Neural cell (in vitro differentiated cells): Measurements from ENCODE around the gene JAK2. TPM values are rescaled to one million over a fixed set of nuclear protein-coding genes. Genes with fewer than 3 reads are reported as not detected.

ENCODE experiments used
- H2AFZ ChIP-seq: fragments of 200-600, 300-800 bp; sonication (generic), shearing (Covaris generic); 2 replicates; pipeline ENCODE4 v1.6.0; 2014; ENCODE audit warnings: low read depth, mild to moderate bottlenecking, antibody characterized with exemption, low read length, moderate library complexity
- H3F3A ChIP-seq: fragments of 200-600 bp; shearing (Covaris generic); 2 replicates; pipeline ENCODE4 v1.6.1; 2016; ENCODE audit warnings: mild to moderate bottlenecking, moderate library complexity, mixed read lengths, antibody characterized with exemption, low read length; ENCODE audit not compliant: insufficient read depth, poor library complexity, severe bottlenecking
- H3K27ac ChIP-seq: fragments of 200-600, 300-800 bp; sonication (generic), shearing (Covaris generic); 2 replicates; pipeline ENCODE4 v1.5.1; 2014; ENCODE audit warnings: mild to moderate bottlenecking, low read length, moderate library complexity
- H3K27me3 ChIP-seq: fragments of 300-800, 200-600 bp; sonication (generic), shearing (Covaris generic); 2 replicates; pipeline ENCODE4 v1.6.0; 2014; ENCODE audit warnings: mild to moderate bottlenecking, low read depth, low read length, moderate library complexity; ENCODE audit not compliant: insufficient read depth
- H3K36me3 ChIP-seq: fragments of 300-800, 200-600 bp; sonication (generic), shearing (Covaris generic); 2 replicates; pipeline ENCODE4 v1.5.1; 2014; ENCODE audit warnings: mild to moderate bottlenecking, antibody characterized with exemption, low read length, moderate library complexity; ENCODE audit not compliant: insufficient read depth
- H3K4me2 ChIP-seq: fragments of 300-800, 200-600 bp; sonication (generic), shearing (Covaris generic); 2 replicates; pipeline ENCODE4 v1.6.0; 2014; ENCODE audit warnings: mild to moderate bottlenecking, low read length
- H3K4me3 ChIP-seq: fragments of 300-800, 200-600 bp; sonication (generic), shearing (Covaris generic); 2 replicates; pipeline ENCODE4 v1.5.1; 2014; ENCODE audit warnings: mild to moderate bottlenecking, low read length, moderate library complexity
- H3K79me2 ChIP-seq: fragments of 200-600 bp; shearing (Covaris generic); replicated peaks from 2 replicates; pipeline ENCODE4 v1.6.0; 2014; ENCODE audit warnings: mild to moderate bottlenecking, low read length, moderate library complexity; ENCODE audit not compliant: insufficient read depth
- H3K9ac ChIP-seq: fragments of 300-800, 200-600 bp; sonication (generic), shearing (Covaris generic); 2 replicates; pipeline ENCODE4 v1.6.1; 2016; ENCODE audit warnings: mild to moderate bottlenecking, low read length, mixed read lengths
- H3K9me2 ChIP-seq: fragments of 200-600 bp; shearing (Covaris generic); 2 replicates; pipeline ENCODE4 v1.6.1; 2016; ENCODE audit warnings: mild to moderate bottlenecking, low read length, mixed read lengths; ENCODE audit not compliant: insufficient read depth
- H3K9me3 ChIP-seq: fragments of 200-600, 300-800 bp; sonication (generic), shearing (Covaris generic); 2 replicates; pipeline ENCODE4 v1.6.1; 2016; ENCODE audit warnings: mild to moderate bottlenecking, mixed run types, low read length, moderate library complexity, mixed read lengths
- H4K20me1 ChIP-seq: fragments of 200-600 bp; shearing (Covaris generic); 2 replicates; pipeline ENCODE4 v1.6.1; 2016; ENCODE audit warnings: mild to moderate bottlenecking, mixed run types; ENCODE audit not compliant: insufficient read depth
- CTCF ChIP-seq: fragments of 450-650 bp; IDR thresholded peaks from 2 replicates; pipeline ENCODE4 v1.5.1; 2014; ENCODE audit warnings: antibody characterized with exemption, mild to moderate bottlenecking, moderate library complexity; ENCODE audit not compliant: poor library complexity, severe bottlenecking
- EP300 ChIP-seq: fragments of 450-650 bp; conservative IDR thresholded peaks from 2 replicates; pipeline ENCODE4 v1.6.1; 2014; ENCODE audit warnings: antibody characterized with exemption, mild to moderate bottlenecking, moderate library complexity; ENCODE audit not compliant: poor library complexity, severe bottlenecking
- EZH2 ChIP-seq: fragments of 200-600, 300-800 bp; shearing (Covaris generic), sonication (generic); IDR thresholded peaks from 2 replicates; pipeline ENCODE4 v1.6.1; 2014; ENCODE audit warnings: antibody characterized with exemption, low read length, borderline replicate concordance, mild to moderate bottlenecking; ENCODE audit not compliant: insufficient read depth, poor library complexity, severe bottlenecking
- MXI1 ChIP-seq: fragments of 450-650 bp; conservative IDR thresholded peaks from 2 replicates; pipeline ENCODE4 v1.6.1; 2014; ENCODE audit warnings: antibody characterized with exemption, mild to moderate bottlenecking; ENCODE audit not compliant: poor library complexity, severe bottlenecking
- POLR2AphosphoS5 ChIP-seq: IDR thresholded peaks from 2 replicates; pipeline ENCODE4 v1.6.1; 2012
- RAD21 ChIP-seq: fragments of 450-650 bp; conservative IDR thresholded peaks from 2 replicates; pipeline ENCODE4 v1.6.1; 2014; ENCODE audit warnings: antibody characterized with exemption, mild to moderate bottlenecking, moderate library complexity
- REST ChIP-seq: IDR thresholded peaks from 2 replicates; pipeline ENCODE4 v1.6.1; 2012; ENCODE audit warnings: borderline replicate concordance
- SMC3 ChIP-seq: fragments of 450-650 bp; conservative IDR thresholded peaks from 2 replicates; pipeline ENCODE4 v1.6.1; 2014; ENCODE audit warnings: antibody characterized with exemption, mild to moderate bottlenecking, moderate library complexity; ENCODE audit not compliant: poor library complexity
- TAF1 ChIP-seq: IDR thresholded peaks from 2 replicates; pipeline ENCODE4 v1.6.1; 2012; ENCODE audit warnings: low read depth
- polyA plus RNA-seq: library from polyadenylated mRNA; depleted of rRNA; stranded (reverse); fragments of >200 nt; gene quantifications from 2 replicates; pipeline ENCODE4 v1.2.3, GENCODE V29; 2014

Gene JAK2
- polyA plus RNA-seq, 1 donor from 2014 or later, result 19.7 TPM

DNA sequence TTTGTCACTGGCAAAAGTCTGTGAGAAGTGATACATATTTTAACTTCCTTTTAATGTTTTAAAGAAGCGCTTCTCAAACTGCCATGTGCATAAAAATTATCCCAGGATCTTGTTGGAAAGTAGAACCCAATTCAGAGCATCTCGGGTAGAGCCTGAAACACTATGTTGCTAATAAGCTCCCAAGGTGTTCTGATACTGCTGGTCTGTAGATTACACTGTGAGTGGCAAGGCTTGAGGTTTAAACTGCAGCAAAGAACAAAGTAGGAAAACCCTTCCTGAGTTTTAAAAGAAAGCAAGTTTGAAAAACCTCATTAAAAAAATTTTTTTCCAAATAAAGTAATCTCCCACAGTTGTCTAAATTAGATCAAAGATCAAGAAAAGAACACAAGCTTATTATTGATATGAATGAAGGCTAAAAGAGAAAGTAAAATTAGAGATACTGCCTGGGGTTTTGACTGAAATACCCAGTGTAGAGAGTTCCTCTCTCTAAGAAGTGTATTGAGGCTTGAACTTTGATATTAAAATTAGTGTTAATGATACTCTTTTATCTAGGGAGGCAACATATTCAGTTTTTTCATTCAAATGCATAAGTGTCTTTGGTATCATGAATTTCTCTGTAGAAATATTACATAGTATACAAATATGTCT is 19.8 kb upstream of the JAK2 start:
- Histone ChIP-seq H3K9me3 (no peaks in the 10 kb centered on the region), H3K36me3 (no peaks in the 10 kb centered on the region), H2AFZ (no peak overlapping the region), H3K4me2 (no peak overlapping the region), H3K79me2 (no peaks in the 10 kb centered on the region), H3K4me3 (no peak overlapping the region), H3F3A (no peaks in the 10 kb centered on the region), H4K20me1 (no peaks in the 10 kb centered on the region), H3K9me2 (no peaks in the 10 kb centered on the region), H3K27ac (no peak overlapping the region), H3K27me3 (no peaks in the 10 kb centered on the region), H3K9ac (no peak overlapping the region)
- no peak for TF ChIP-seq EZH2
- TF ChIP-seq TAF1, result no peak
- TF ChIP-seq RAD21, result no peak
- TF ChIP-seq POLR2AphosphoS5, result no peak
- no peak for TF ChIP-seq EP300
- TF ChIP-seq CTCF, result no peak

DNA sequence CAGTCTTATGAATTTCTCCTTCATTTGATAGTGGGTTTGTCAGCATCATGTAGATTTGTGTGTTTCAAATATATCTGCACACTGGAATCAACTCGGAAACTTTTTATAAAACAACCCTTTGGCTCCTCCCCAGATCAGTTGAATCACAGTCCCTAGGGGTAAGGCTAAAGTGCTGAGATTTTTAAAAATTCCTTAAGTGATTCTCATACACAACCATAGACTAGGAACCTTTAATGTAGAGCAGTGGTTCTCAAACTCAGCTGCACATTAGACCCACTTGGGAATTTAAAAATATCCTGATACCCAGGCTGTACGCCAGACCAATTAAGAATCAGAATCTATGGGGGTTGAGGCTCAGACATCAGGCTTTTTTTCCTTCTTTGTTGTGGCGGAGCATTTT is 17.5 kb upstream of the JAK2 start:
- Histone ChIP-seq H2AFZ (no peak overlapping the region), H3K79me2 (no peaks in the 10 kb centered on the region), H3K9ac (no peak overlapping the region), H3K4me2 (no peak overlapping the region), H3K27me3 (no peaks in the 10 kb centered on the region), H3F3A (no peaks in the 10 kb centered on the region), H3K4me3 (no peak overlapping the region), H4K20me1 (no peaks in the 10 kb centered on the region), H3K36me3 (no peaks in the 10 kb centered on the region), H3K27ac (no peak overlapping the region), H3K9me2 (no peaks in the 10 kb centered on the region), H3K9me3 (no peaks in the 10 kb centered on the region)
- TF ChIP-seq MXI1, result no peak
- TF ChIP-seq CTCF, result no peak
- no peak for TF ChIP-seq SMC3
- no peak for TF ChIP-seq EZH2
- TF ChIP-seq EP300, result no peak
- no peak for TF ChIP-seq REST
- no peak for TF ChIP-seq POLR2AphosphoS5
- TF ChIP-seq RAD21, result no peak
- TF ChIP-seq TAF1, result no peak
